Thoracic aorta (tissue), 2 donors: Measurements from ENCODE around the gene NPAS3. TPM values are rescaled to one million over a fixed set of nuclear protein-coding genes. Genes with fewer than 3 reads are reported as not detected.

ENCODE experiments used
- ATAC-seq: fragments of 150-250 bp; one replicate; pipeline ENCODE4 v1.8.0; 2017; ENCODE audit warnings: low read depth; ENCODE audit not compliant: insufficient number of reproducible peaks, low FRiP score
- DNase-seq: peaks from one replicate; pipeline ENCODE4 v3.0.0-alpha.2; 2020; ENCODE audit warnings: low spot score
- H3K27ac ChIP-seq, 2 donors: fragments of 200-600 bp; sonication (generic); 1 replicate in 1 of 2; 2 replicates in 1 of 2; pipeline ENCODE4 v1.5.1; 2016; ENCODE audit warnings: mild to moderate bottlenecking in 2 of 2, moderate library complexity in 2 of 2
- H3K27me3 ChIP-seq: fragments of 200-600 bp; sonication (generic); replicated peaks from 2 replicates; pipeline ENCODE4 v1.6.0; 2016; ENCODE audit warnings: mild to moderate bottlenecking; ENCODE audit not compliant: insufficient read depth
- H3K36me3 ChIP-seq: fragments of 200-600 bp; sonication (generic); one replicate; pipeline ENCODE4 v1.5.1; 2016
- H3K4me1 ChIP-seq, 2 donors: fragments of 200-600 bp; sonication (generic); 1 replicate in 1 of 2; 2 replicates in 1 of 2; pipeline versions ENCODE4 v1.5.1 to v1.6.0; 2016; ENCODE audit warnings: low read depth in 2 of 2, mild to moderate bottlenecking in 1 of 2; ENCODE audit not compliant: control insufficient read depth in 1 of 2
- H3K4me3 ChIP-seq: fragments of 200-600 bp; sonication (generic); 2 replicates; pipeline ENCODE4 v1.5.1; 2016; ENCODE audit warnings: mild to moderate bottlenecking
- H3K9me3 ChIP-seq: fragments of 200-600 bp; sonication (generic); 2 replicates; pipeline ENCODE4 v1.5.1; 2016
- CTCF ChIP-seq: fragments of 200-600 bp; sonication (generic); IDR thresholded peaks from one replicate; pipeline ENCODE4 v1.5.1; 2019; ENCODE audit warnings: antibody characterized with exemption
- total RNA-seq, 2 donors: library from RNA; depleted of rRNA; stranded (reverse); fragments of >200 nt; gene quantifications; one replicate each; pipeline versions ENCODE4 v1.1.0 to v1.2.3, GENCODE V29; 2016

Gene NPAS3
- total RNA-seq, 2 donors from 2014 or later, result 1.1 TPM; not detected in 1

DNA sequence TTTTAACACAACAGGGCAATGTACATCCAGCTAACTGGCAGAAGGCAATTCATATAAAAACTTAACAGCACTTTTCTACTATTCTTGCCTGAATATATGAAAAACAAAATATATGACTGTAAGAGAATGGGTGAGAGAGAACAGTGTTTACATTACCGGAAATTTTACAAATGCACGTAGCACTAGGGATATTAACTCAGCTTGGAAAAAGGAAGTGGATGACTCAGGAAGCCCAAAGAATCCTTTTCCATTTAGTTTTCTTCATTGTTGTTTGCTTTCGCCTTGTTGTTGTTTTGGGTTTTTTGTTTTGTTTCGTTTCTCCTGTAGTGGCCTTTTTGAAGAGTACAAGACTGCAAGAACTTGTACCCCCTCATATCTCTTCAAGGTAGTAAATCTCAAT, 716.7 kb downstream of the NPAS3 start:
- H3K9me3 ChIP-seq, result no peaks in the 10 kb centered on the region
- ATAC-seq, result no peak
- TF ChIP-seq CTCF, result no peak
- no peak overlapping the region for H3K4me3 ChIP-seq
- H3K27ac ChIP-seq, result no peak overlapping the region
- no peaks in the 10 kb centered on the region for H3K27me3 ChIP-seq
- H3K36me3 ChIP-seq, result no peaks in the 10 kb centered on the region
- no peak for DNase-seq
- no peaks in the 10 kb centered on the region for H3K4me1 ChIP-seq

DNA sequence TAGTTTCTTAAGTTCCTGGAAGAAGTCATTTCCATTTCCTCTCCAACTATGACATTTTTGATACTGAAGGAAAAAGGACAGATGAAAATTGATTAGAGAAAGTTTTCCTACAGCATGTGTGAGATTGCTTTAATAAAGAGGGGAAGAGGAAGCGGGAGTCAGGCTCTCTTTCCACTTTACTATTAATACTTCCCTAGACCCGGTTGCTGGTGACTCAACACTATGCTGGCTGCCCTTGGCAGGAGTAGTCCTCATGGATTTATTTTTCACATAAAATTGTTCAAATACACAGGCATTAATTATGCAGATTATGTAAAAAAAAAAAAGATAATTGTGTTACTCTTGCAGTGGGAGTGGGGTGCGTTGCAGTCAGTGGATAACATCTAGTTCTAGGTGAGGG, 718.8 kb downstream of the NPAS3 start:
- ATAC-seq, result no peak

DNA sequence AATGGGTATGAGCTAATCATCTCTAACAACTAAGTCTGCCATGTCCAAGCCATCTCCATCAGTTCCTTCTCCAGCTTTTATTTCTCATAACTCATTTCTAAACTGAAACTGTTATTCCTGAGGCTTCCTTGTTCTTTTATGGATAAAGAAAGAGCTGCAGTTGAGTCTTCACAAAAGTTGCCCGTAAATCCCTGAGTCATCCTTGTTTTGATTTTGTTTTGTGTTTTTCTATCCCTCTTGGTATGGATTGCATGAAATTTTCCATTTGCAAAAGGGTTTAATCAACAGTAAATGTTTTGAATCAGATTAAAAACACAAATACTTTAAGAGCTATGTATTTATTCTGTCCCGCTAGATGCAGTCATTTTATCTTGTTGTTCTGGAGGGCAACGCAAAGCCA, 721.6 kb downstream of the NPAS3 start:
- DNase-seq (no peak), ATAC-seq (no peak)
- Histone ChIP-seq H3K9me3 (peaks cover 5% of the 10 kb centered on the region), H3K4me3 (no peak overlapping the region), H3K27me3 (no peaks in the 10 kb centered on the region), H3K27ac (no peak overlapping the region), H3K36me3 (no peaks in the 10 kb centered on the region), H3K4me1 (no peaks in the 10 kb centered on the region)
- TF ChIP-seq CTCF, result no peak

More for the DNA sequence above, 718.8 kb downstream of the NPAS3 start:
- Histone ChIP-seq H3K27ac (no peak overlapping the region), H3K4me1 (no peaks in the 10 kb centered on the region), H3K4me3 (no peak overlapping the region), H3K9me3 (no peaks in the 10 kb centered on the region), H3K36me3 (no peaks in the 10 kb centered on the region), H3K27me3 (no peaks in the 10 kb centered on the region)
- no peak for TF ChIP-seq CTCF
- no peak for DNase-seq

GRCh38 chr14:33661101-33661500, 722.4 kb downstream of the NPAS3 start:
- H3K9me3 ChIP-seq, result peaks cover 5% of the 10 kb centered on the region
- H3K27me3 ChIP-seq, result no peaks in the 10 kb centered on the region
- DNase-seq (no peak), ATAC-seq (no peak)
- no peaks in the 10 kb centered on the region for H3K36me3 ChIP-seq
- H3K27ac ChIP-seq, result no peak overlapping the region
- H3K4me1 ChIP-seq, result no peaks in the 10 kb centered on the region
- TF ChIP-seq CTCF, result no peak
- no peak overlapping the region for H3K4me3 ChIP-seq

- peaks cover 5% of the 10 kb centered on the region for H3K9me3 ChIP-seq
- H3K4me1 ChIP-seq, result no peaks in the 10 kb centered on the region
- no peaks in the 10 kb centered on the region for H3K27me3 ChIP-seq
- ATAC-seq (no peak), DNase-seq (no peak)
- no peaks in the 10 kb centered on the region for H3K36me3 ChIP-seq
- H3K27ac ChIP-seq, result no peak overlapping the region
- H3K4me3 ChIP-seq, result no peak overlapping the region
- TF ChIP-seq CTCF, result no peak
These were observed 729.4 kb downstream of the NPAS3 start for GRCh38 chr14:33668066-33668465.
